ENCODE measurements around the gene WNK2. TPM values are rescaled to one million over a fixed set of nuclear protein-coding genes. Genes with fewer than 3 reads are reported as not detected.

The WNK2 gene
- polyA plus RNA-seq, 3 donors = 0.40 TPM; not detected in 2

GRCh38 chr9:93210324-93210973 is 26.5 kb downstream of the WNK2 start:
- Histone ChIP-seq H3K4me3 (replicated peaks in 1 of 3; ENCODE audit: low read depth in 2 of 3, low read length in 3 of 3) (no peak overlapping the region), H3K9me3 (replicated peaks in 1 of 2; ENCODE audit: control insufficient read depth in 1 of 2, insufficient read depth in 1 of 2, low read length in 2 of 2) (peaks cover 0 to 8% of the 10 kb centered on the region in 2 donors), H3K4me2 (replicated peaks; ENCODE audit: extremely low read depth, low read length, poor library complexity, severe bottlenecking) (no peak overlapping the region), H3K9ac (ENCODE audit: insufficient read depth, low read length, poor library complexity, severe bottlenecking) (no peak overlapping the region), H4K20me1 (ENCODE audit: insufficient read depth, low read length) (no peaks in the 10 kb centered on the region), H3K79me2 (ENCODE audit: insufficient read depth, low read length) (no peaks in the 10 kb centered on the region), H3K36me3 (replicated peaks in 1 of 2; ENCODE audit: control insufficient read depth in 1 of 2, insufficient read depth in 2 of 2, low read length in 2 of 2) (no peaks in the 10 kb centered on the region), H3K27ac (ENCODE audit: low read depth in 1 of 2, low read length in 2 of 2) (no peak overlapping the region), H3K4me1 (ENCODE audit: control insufficient read depth in 1 of 2, insufficient read depth in 2 of 2, low read length in 2 of 2) (no peaks in the 10 kb centered on the region), H2AFZ (ENCODE audit: insufficient read depth, low read depth, low read length, poor library complexity, severe bottlenecking) (no peak overlapping the region), H3K27me3 (ENCODE audit: control insufficient read depth in 2 of 2, insufficient read depth in 2 of 2, low read length in 2 of 2) (no peaks in the 10 kb centered on the region)
- WGBS (ENCODE audit: insufficient coverage) = 97% methylated on average over 14 of the region's 15 CpGs
- Mint-ChIP-seq H3K27me3 (ENCODE audit: low read depth in 3 of 3) (peaks cover 5 to 15% (median 13%) of the 10 kb centered on the region in 3 donors), H3K27ac (peak overlapping the region in 1 of 7 donors; percentile 14), H3K9me3 (peaks cover 5 to 12% (median 8%) of the 10 kb centered on the region in 7 donors), H3K4me3 (no peak overlapping the region), H3K36me3 (no peaks in the 10 kb centered on the region), H3K4me1 (no peaks in the 10 kb centered on the region)
- intact Hi-C loops (cut with micrococcal nuclease) = no loop called here
- no peak for DNase-seq
- TF ChIP-seq, protein P1, sequence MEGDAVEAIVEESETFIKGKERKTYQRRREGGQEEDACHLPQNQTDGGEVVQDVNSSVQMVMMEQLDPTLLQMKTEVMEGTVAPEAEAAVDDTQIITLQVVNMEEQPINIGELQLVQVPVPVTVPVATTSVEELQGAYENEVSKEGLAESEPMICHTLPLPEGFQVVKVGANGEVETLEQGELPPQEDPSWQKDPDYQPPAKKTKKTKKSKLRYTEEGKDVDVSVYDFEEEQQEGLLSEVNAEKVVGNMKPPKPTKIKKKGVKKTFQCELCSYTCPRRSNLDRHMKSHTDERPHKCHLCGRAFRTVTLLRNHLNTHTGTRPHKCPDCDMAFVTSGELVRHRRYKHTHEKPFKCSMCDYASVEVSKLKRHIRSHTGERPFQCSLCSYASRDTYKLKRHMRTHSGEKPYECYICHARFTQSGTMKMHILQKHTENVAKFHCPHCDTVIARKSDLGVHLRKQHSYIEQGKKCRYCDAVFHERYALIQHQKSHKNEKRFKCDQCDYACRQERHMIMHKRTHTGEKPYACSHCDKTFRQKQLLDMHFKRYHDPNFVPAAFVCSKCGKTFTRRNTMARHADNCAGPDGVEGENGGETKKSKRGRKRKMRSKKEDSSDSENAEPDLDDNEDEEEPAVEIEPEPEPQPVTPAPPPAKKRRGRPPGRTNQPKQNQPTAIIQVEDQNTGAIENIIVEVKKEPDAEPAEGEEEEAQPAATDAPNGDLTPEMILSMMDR (IDR thresholded peaks at IDR 0.05) = no peak

DNA sequence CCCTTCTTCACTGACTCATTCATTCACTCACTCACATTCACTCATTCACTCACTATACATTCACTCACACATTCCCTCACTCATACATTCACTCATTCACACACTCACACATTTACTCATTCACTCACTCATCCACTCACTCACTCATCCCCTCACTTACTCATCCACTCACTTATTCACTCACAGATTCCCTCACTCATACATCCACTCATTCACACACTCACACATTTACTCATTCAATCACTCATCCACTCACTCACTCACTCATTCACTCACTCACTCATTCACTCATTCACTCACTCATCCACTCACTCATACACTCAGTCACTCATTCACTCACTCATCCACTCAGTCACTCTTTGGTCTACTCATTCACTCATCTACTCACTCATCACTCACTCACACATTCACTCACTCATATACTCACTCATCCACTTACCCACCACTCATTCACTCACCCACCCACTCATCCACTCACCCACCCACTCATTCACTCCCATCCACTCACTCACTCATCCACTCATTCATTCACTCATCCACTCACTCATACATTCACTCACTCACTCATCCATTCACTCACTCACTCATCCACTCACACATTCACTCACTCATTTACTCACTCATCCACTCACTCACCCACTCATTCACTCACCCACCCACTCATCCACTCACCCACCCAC is 27.2 kb downstream of the WNK2 start:
- H3K4me1 ChIP-seq (ENCODE audit: control insufficient read depth in 1 of 2, insufficient read depth in 2 of 2, low read length in 2 of 2) = no peaks in the 10 kb centered on the region
- Mint-ChIP-seq H3K9me3 (peaks cover 7 to 17% (median 13%) of the 10 kb centered on the region in 7 donors), H3K27ac (no peak overlapping the region), H3K4me3 (no peak overlapping the region), H3K36me3 (no peaks in the 10 kb centered on the region), H3K27me3 (ENCODE audit: low read depth in 3 of 3) (peaks cover 6 to 12% (median 7%) of the 10 kb centered on the region in 3 donors), H3K4me1 (no peaks in the 10 kb centered on the region)
- intact Hi-C loops (cut with micrococcal nuclease) = no loop called here
- no peaks in the 10 kb centered on the region for H3K79me2 ChIP-seq (ENCODE audit: insufficient read depth, low read length)
- H3K4me3 ChIP-seq (replicated peaks in 1 of 3; ENCODE audit: low read depth in 2 of 3, low read length in 3 of 3) = no peak overlapping the region
- H3K9me3 ChIP-seq (replicated peaks in 1 of 2; ENCODE audit: control insufficient read depth in 1 of 2, insufficient read depth in 1 of 2, low read length in 2 of 2) = peaks cover 4 to 10% of the 10 kb centered on the region in 2 donors
- H3K27me3 ChIP-seq (ENCODE audit: control insufficient read depth in 2 of 2, insufficient read depth in 2 of 2, low read length in 2 of 2) = no peaks in the 10 kb centered on the region
- H2AFZ ChIP-seq (ENCODE audit: insufficient read depth, low read depth, low read length, poor library complexity, severe bottlenecking) = no peak overlapping the region
- DNase-seq = no peak
- H3K9ac ChIP-seq (ENCODE audit: insufficient read depth, low read length, poor library complexity, severe bottlenecking) = no peak overlapping the region
- TF ChIP-seq, protein P1 (IDR thresholded peaks at IDR 0.05) = no peak
- no peak overlapping the region for H3K27ac ChIP-seq (ENCODE audit: low read depth in 1 of 2, low read length in 2 of 2)
- H3K36me3 ChIP-seq (replicated peaks in 1 of 2; ENCODE audit: control insufficient read depth in 1 of 2, insufficient read depth in 2 of 2, low read length in 2 of 2) = no peaks in the 10 kb centered on the region
- no peak overlapping the region for H3K4me2 ChIP-seq (replicated peaks; ENCODE audit: extremely low read depth, low read length, poor library complexity, severe bottlenecking)
- no peaks in the 10 kb centered on the region for H4K20me1 ChIP-seq (ENCODE audit: insufficient read depth, low read length)

All from CD14-positive monocyte (primary cell).